ENCODE data around the gene ASCC2. TPM values are rescaled to one million over a fixed set of nuclear protein-coding genes. Genes with fewer than 3 reads are reported as not detected.

The ASCC2 gene
- polyA plus RNA-seq, 3 donors = 36.7 to 43.0 (median 39.6) TPM

Other genes starting within 250 kb of the ASCC2 start
- gene NF2, start 234.6 kb downstream of the ASCC2 start, polyA plus RNA-seq (ENCODE audit: insufficient read length in 3 of 3) = 10 to 100 TPM; 26.5 to 29.3 (median 27.1) TPM
- gene CABP7, start 118.3 kb downstream of the ASCC2 start, polyA plus RNA-seq (ENCODE audit: insufficient read length in 3 of 3) = under 1 TPM; 0.04 to 0.12 (median 0.11) TPM
- gene ZMAT5, start 71.3 kb downstream of the ASCC2 start, polyA plus RNA-seq (ENCODE audit: insufficient read length in 3 of 3) = 10 to 100 TPM; 23.2 to 25.5 (median 24.0) TPM
- gene UQCR10, start 70.9 kb downstream of the ASCC2 start, polyA plus RNA-seq (ENCODE audit: insufficient read length in 3 of 3) = 100 to 1,000 TPM; 137 to 166 (median 149) TPM
- gene MTMR3, start 44.9 kb upstream of the ASCC2 start, polyA plus RNA-seq (ENCODE audit: insufficient read length in 3 of 3) = 10 to 100 TPM; 32.1 to 35.3 (median 32.9) TPM
- under 1 TPM; 0.06 to 0.39 (median 0.35) TPM for gene HORMAD2, start 242.2 kb upstream of the ASCC2 start, polyA plus RNA-seq (ENCODE audit: insufficient read length in 3 of 3)